HTR-8/SVneo (cell line): ENCODE data around the gene SULF2.

Experiments
- DNase-seq: peaks from one replicate; pipeline ENCODE4 v3.0.0; 2011; ENCODE audit warnings: low spot score, mixed read lengths; ENCODE audit not compliant: insufficient read length
- FAIRE-seq: peaks from 2 replicates; lab custom pipeline; 2011; peaks lifted over from hg19 to GRCh38; lab: Jason Lieb, UNC

Gene SULF2

GRCh38 chr20:47676219-47676721 is 109.0 kb downstream of the SULF2 start:
- no peak for DNase-seq
- no peak for FAIRE-seq

- DNase-seq: no peak
- FAIRE-seq: no peak
Observed at GRCh38 chr20:47675190-47676142, 109.8 kb downstream of the SULF2 start.

- DNase-seq: no peak
- FAIRE-seq: no peak
Observed at GRCh38 chr20:47674686-47675085, 110.6 kb downstream of the SULF2 start.

- DNase-seq: no peak
- FAIRE-seq: no peak
Observed at GRCh38 chr20:47674145-47674544, 111.1 kb downstream of the SULF2 start.

GRCh38 chr20:47673671-47673955 is 111.7 kb downstream of the SULF2 start:
- DNase-seq (no peak), FAIRE-seq (no peak)

GRCh38 chr20:47672886-47673670 is 112.2 kb downstream of the SULF2 start:
- no peak for FAIRE-seq
- no peak for DNase-seq

- DNase-seq (no peak), FAIRE-seq (no peak)
Observed at GRCh38 chr20:47672166-47672565, 113.1 kb downstream of the SULF2 start.

GRCh38 chr20:47670913-47671312 is 114.4 kb downstream of the SULF2 start:
- DNase-seq: no peak
- FAIRE-seq: no peak

- DNase-seq: no peak
- FAIRE-seq: peak; percentile 91
Observed at GRCh38 chr20:47669927-47670890, 115.1 kb downstream of the SULF2 start.

- DNase-seq: no peak
- FAIRE-seq: no peak
Observed at GRCh38 chr20:47669489-47669888, 115.8 kb downstream of the SULF2 start.

GRCh38 chr20:47669152-47669425 is 116.2 kb downstream of the SULF2 start:
- FAIRE-seq (peak; percentile 81), DNase-seq (no peak)

- DNase-seq: no peak
- FAIRE-seq: peak; percentile 28
Observed at GRCh38 chr20:47668313-47669151, 116.7 kb downstream of the SULF2 start.

- DNase-seq (no peak), FAIRE-seq (no peak)
Observed at GRCh38 chr20:47667531-47668312, 117.6 kb downstream of the SULF2 start.

- no peak for DNase-seq
- no peak for FAIRE-seq
Observed at GRCh38 chr20:47667086-47667485, 118.2 kb downstream of the SULF2 start.

- FAIRE-seq: no peak
- DNase-seq: no peak
Observed at GRCh38 chr20:47666304-47666703, 119.0 kb downstream of the SULF2 start.

- FAIRE-seq (no peak), DNase-seq (no peak)
Observed at GRCh38 chr20:47665221-47665991, 119.9 kb downstream of the SULF2 start.

GRCh38 chr20:47664744-47665143 is 120.5 kb downstream of the SULF2 start:
- DNase-seq (no peak), FAIRE-seq (no peak)

- FAIRE-seq (no peak), DNase-seq (no peak)
Observed at GRCh38 chr20:47664068-47664437, 121.2 kb downstream of the SULF2 start.
